NCI-H1048 (cell line): Measurements from ENCODE around the gene PRPF4.

ENCODE experiments used
- DNase-seq: peaks from one replicate; lab custom pipeline; 2025; lab: John Stamatoyannopoulos, UW

The PRPF4 gene

DNA sequence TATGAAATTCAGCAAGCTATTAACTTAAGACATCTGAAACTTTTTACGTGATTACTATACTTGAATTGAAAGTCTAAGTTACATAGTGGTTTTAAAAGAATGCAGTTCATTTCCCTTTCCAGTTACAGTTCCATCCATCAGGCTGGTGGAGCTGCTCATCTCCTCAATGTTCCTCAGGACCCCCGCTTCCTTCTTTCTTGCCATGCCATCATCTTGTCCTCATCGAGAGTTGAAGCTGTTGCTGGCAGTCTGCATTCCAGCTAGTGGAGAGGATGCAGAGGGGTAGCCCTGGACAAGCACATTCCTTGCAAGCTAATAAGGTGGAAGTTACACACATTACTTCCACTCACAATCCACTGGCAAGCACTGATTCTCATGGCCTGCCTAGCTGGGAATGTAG, 36.5 kb downstream of the PRPF4 start:
- DNase-seq, result no peak

DNA sequence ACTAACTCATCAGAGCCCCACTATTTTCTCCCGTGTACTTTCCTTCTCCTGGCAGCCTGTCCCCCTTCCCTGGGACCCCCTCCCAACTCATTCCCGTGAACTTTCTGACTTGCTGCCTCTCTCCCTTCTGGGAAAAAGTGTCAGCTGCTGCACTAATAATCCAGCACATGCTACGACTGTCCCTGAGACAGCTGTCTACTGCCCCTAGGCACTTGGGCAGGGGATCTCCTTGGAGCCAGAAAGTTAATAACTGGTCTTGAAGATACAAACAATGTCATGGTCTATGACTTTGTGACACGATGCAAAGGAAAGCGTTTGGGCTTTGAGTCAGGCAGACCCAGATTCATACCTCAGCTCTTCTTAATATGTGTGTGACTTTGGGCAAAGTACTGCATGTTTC, 37.8 kb downstream of the PRPF4 start:
- DNase-seq, result no peak

DNA sequence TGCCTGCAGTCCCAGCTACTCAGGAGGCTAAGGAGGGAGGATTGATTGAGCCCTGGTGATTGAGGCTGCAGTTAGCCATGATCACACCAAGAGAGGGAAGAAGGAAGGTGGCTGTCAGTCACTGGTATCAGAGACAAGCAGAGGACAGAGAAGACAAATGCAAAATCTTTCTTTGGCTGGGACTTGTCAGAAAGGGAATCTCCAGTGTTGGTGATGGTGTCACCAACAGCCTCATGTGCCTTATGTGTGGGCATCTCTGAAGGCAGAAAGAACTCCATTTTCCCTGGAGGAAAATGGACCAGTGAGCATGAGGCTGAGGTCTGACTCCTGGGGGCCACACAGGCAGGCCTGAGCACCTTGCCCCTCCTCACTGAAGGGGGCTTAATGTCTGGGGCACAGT, 39.8 kb downstream of the PRPF4 start:
- no peak for DNase-seq

DNA sequence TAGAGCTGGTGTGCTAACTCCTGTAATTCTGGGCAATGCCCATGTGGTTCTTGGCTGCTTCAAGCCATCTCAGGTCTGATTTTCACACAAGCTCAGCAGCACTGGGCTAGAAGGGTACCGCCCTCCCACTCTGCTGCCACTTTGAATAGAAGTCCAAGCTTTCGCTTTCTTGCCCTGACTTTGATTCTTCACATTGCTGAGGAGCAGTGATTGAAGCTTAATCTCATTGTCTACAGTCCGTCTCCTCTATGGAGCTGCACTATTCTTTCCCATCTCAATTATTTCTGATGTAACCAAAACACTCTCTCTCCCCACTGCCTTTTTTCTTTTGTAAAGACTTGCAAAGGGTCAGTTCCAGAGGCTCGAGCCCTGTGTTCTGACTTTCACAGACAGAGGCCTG, 40.6 kb downstream of the PRPF4 start:
- no peak for DNase-seq

DNA sequence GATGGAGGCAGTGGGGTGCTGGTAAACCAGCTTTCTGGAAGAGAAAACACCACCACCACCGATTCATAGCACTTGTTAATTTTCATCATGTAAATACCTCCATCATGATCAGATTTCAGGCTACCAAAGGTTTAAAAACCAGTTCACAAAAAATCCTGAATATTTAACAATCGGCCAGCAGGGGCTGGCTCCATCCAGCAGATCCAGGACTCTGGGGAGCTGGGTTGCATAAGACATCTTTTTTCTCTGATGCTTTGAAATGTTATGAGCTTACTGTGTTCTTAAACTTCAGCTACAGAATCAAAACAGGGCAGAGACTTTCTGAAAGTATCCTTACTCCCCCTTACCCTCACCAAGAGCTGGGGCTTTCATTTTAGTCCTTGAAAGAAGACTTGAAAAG, 42.3 kb downstream of the PRPF4 start:
- no peak for DNase-seq

DNA sequence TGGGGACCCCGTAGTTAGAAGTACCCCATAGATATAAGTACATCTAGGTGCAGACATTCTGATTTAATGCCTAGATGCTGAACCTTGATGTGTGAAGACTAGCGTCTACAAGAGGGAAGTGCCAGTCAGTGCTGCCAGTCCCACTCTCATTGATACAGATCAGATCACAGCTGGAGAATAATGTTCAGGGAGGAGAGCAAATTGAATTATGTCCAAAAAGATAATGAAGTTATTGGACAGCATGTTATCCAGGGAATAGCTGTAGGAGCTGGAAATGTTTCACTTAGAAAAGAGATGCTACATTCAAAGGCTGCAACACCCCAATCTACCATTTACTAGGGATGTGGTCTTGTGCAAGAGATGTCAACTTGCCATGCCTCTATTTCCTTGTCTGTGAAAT, 43.6 kb downstream of the PRPF4 start:
- DNase-seq, result no peak

DNA sequence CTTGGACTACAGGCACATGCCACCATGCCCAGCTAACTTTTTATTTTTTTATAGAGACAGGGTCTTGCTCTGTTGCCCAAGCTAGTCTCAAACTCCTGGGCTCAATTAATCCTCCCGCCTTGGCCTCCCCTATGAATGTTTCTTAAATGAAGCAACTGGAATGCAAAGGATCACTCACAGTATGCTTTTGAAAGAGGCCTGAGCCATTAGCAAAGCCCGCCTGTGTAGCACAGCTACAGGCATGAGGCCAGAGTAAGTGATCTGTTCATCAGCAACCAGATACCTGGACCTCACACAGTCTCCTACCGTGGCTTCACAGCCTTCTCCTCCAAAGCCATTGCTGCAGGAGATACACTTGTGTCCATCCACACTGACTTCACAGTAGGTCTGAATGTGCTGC, 44.6 kb downstream of the PRPF4 start:
- DNase-seq, result no peak

DNA sequence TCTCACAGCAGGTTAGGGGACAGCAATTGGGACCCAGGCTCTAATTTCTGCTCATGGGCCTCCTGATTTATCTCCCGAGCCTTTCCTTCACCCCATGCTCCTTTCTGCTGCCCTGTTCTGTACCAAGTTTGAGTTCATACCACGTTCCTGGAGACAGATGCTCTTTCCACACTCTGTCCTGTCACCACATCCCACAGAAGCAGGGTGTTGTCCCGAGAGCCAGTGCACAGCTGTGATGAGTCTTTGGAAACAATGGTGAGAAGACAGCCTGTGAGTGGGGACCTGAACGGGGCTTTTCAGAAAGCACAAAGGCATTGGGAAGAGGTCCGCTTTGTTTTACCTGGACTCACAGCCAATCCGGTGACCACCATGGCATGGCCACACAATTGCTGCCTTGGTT, 47.2 kb downstream of the PRPF4 start:
- DNase-seq, result no peak

DNA sequence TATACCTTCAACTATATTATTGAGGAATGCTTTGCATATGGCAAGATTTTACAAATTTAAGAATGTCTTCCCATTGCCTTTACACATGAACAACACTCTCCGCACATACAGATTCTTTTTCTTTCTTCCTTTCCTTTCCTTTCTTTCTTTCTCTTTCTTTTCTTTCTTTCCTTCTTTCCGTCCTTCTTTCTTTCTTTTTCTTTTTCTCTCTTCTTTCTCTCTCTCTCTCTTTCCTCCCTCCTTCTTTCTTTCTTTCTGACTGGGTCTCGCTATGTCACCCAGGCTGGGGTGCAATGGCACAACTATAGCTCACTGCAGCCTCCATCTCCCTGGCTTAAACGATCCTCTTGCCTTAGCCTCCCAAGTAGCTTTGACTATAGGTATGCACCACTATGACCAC, 50.8 kb downstream of the PRPF4 start:
- DNase-seq, result no peak

DNA sequence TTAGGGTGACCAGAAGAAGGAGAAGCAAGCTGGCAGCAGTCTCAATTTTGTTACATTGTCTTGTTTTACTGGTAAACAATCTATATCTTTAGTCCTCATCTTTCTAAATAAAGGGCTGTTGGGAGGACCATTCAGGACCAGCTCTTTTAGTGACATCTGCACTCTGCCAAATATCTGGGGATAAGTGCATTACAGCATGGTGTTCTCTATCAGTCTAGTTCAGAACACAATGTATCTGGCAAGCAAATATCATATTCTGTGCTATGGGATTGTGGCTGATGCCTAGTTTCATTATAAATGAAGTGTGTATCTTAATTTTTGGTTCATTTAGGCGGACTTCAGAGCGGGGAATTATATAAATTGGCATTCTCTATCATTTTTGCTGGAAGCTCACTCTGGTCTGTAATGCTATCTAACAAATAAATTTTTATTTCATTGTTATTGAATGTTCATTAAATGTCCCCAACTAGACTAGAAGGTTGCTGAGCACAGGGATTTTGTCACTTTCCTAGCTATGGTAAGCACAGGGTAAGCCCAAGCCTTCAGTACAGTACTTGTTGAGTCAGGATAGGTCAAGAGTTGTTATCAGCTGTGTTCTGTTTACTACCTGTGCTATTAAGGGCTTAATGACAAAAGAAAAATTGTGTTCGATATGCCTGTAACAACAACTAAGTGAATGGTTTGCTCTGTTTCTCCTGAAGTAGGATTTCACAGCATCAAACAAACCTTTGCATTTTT, 52.8 kb downstream of the PRPF4 start:
- no peak for DNase-seq

DNA sequence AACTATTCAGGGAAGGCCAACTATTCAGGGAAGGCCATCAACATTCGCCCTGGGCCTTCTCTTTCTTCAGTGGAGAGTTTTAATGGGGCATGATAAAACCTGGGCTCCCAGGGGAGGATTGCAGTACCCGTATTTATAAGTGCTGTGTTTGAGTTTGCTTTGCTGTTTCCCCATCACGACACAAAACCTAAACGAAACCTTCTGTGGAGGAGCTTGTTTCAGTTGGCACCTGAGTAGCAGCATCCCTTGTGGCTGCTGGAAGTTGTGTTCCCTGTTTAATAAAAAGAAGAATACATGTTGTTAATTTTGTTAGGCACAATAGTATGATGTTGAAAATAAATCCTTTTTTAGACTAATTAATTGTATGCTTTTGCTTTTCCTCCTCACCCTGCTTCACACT, 56.3 kb downstream of the PRPF4 start:
- no peak for DNase-seq

DNA sequence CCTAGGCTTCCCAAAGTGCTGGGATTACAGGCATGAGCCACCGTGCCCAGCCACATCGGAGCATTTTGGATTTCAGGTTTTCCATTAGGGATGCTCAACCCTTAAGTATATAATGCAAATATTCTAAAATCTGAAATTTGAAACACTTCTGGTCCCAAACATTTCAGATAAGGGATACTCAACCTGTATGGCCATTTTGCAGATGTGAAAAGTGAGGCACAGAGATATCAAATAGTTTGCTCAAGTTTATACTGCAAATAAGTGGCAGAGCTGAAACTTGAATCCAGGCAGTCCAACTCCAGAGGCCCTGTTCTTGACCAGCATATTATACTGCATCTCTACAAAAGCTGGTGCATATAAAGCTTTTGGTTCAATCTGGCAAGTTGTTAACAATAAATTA, 62.3 kb downstream of the PRPF4 start:
- DNase-seq, result no peak

DNA sequence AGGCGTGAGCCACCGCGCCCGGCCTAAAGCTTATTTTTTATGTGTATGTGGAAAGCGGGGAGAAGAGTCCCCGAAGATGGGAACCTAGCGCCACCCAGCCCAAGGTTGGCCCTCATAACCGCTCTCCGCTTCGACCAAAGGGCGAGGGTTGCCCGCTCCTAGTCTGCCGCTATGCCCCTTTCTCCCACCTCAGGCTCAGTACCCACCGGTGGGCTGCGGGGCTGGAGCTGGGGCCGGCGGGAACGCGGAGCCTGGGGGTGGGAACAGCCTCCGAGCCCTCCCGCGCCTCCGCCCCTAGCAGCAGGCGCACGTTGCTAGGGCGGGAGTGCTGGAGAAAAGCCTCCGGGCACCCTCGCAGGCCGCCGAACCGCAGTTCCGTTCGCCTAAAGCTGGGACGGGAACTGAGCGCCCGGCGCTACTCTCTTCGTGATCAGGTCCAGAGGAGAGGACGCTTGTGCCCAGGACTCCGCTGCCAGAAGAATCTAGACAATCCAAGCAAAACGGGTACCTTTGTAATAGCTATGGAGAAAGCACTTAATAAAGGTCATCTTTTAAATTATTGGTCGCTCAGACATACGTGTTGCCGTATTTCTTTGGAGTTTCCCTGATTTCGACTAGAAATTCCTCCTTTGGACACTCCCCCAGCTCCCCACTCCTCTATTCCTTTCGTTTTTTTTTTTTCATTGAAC, 64.7 kb downstream of the PRPF4 start, which contains the start of gene WDR31:
Gene WDR31, minus strand, starts transcription at position 265 of the 689 bp plus-strand sequence. CDS start 8,253 bp downstream, outside the sequence.
- peak; percentile 38 for DNase-seq

DNA sequence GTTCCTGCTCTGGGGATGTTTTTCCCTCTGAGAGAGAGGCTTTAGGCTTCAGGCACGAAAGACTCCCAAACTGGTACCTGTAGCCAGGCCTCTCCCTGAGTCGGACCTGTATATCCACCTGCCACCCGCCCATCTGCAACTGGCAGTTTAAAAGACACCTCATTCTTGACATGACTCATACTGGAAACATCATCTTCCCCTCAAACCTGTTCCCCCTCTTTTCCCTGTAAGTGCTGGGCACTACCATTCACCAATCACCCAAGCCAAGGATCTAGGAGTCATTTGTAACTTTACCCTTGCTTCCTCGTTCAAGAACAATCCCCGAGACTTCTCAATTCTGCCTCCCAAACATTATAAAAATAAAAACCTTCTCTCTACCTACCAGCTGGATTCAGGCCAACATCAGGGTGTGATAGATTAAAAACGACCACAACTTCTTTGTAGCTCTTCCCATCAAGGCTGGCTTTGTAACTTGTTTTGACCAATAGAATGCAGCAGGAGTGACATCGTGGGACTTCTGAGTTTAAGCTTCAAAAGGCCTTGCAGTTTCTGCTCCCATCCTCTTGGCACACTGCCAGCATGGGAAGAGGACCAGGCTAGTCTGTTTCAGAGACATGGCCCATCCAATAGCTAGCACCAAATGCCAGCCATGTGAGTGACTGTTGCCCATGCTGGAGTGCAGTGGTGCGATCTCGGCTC, 66.4 kb downstream of the PRPF4 start:
- no peak for DNase-seq
